H1 (cell line): Measurements from ENCODE around the gene CEP41. TPM values are rescaled to one million over a fixed set of nuclear protein-coding genes. Genes with fewer than 3 reads are reported as not detected.

Source experiments
- ASH2L ChIP-seq: fragments of 200-600, 300-600 bp; sonication (generic); IDR thresholded peaks from one replicate; pipeline ENCODE4 v1.7.1; 2017; ENCODE audit warnings: low read length
- CTBP2 ChIP-seq: IDR thresholded peaks from 2 replicates; pipeline ENCODE4 v1.7.0; 2011; ENCODE audit warnings: borderline replicate concordance, mild to moderate bottlenecking, moderate library complexity, mixed read lengths, low read length; ENCODE audit not compliant: insufficient read depth, insufficient read length
- EP300 ChIP-seq, 2 experiments: IDR thresholded peaks; 1 replicate in 1 of 2; 2 replicates in 1 of 2; pipeline ENCODE4 v1.6.1; 2011 to 2012; ENCODE audit warnings: low read depth in 2 of 2, low read length in 2 of 2, mild to moderate bottlenecking in 2 of 2, borderline replicate concordance in 1 of 2, inconsistent platforms in 1 of 2, moderate library complexity in 1 of 2
- FOSL1 ChIP-seq: IDR thresholded peaks from 2 replicates; pipeline ENCODE4 v1.6.1; 2011; ENCODE audit warnings: mild to moderate bottlenecking, low read depth, low read length, moderate library complexity; ENCODE audit not compliant: insufficient read depth
- GTF2F1 ChIP-seq: IDR thresholded peaks from 2 replicates; pipeline ENCODE4 v1.6.1; 2012; ENCODE audit warnings: low read depth, low read length, improper control_type of control experiment, borderline replicate concordance
- MAFK ChIP-seq: IDR thresholded peaks from 2 replicates; pipeline ENCODE4 v1.6.1; 2012; ENCODE audit warnings: low read depth, mild to moderate bottlenecking, improper control_type of control experiment, low read length
- RBBP5 ChIP-seq: IDR thresholded peaks from 2 replicates; pipeline ENCODE4 v1.7.1; 2012; ENCODE audit warnings: low read depth, mild to moderate bottlenecking, inconsistent platforms, low read length, moderate library complexity, borderline replicate concordance
- RNF2 ChIP-seq: fragments of 200-900, 300-1000 bp; sonication (generic); IDR thresholded peaks from 2 replicates; pipeline ENCODE4 v1.7.1; 2016; ENCODE audit warnings: borderline replicate concordance, low read depth, mild to moderate bottlenecking, antibody characterized with exemption, low read length; ENCODE audit not compliant: poor library complexity, severe bottlenecking; ENCODE audit errors: missing control alignments
- SIN3A ChIP-seq, 2 experiments: IDR thresholded peaks in 1 of 2; conservative IDR thresholded peaks in 1 of 2; 2 replicates each; pipeline ENCODE4 v1.6.1; 2011 to 2012; ENCODE audit warnings: low read length in 2 of 2, improper control_type of control experiment in 1 of 2, low read depth in 1 of 2, mild to moderate bottlenecking in 1 of 2
- SP1 ChIP-seq: IDR thresholded peaks from 2 replicates; pipeline ENCODE4 v1.6.1; 2011; ENCODE audit warnings: low read depth, low read length
- SUZ12 ChIP-seq: fragments of 200-600 bp; sonication (generic); IDR thresholded peaks from 2 replicates; pipeline ENCODE4 v1.6.1; 2012; ENCODE audit warnings: mild to moderate bottlenecking, inconsistent platforms, low read length, moderate library complexity, mixed read lengths
- TCF12 ChIP-seq: IDR thresholded peaks from 2 replicates; pipeline ENCODE4 v1.6.1; 2011; ENCODE audit warnings: low read depth, mild to moderate bottlenecking, low read length
- TEAD4 ChIP-seq: IDR thresholded peaks from 2 replicates; pipeline ENCODE4 v1.6.1; 2012; ENCODE audit warnings: low read depth, low read length, inconsistent platforms, mixed read lengths
- ZNF274 ChIP-seq: IDR thresholded peaks from 2 replicates; pipeline ENCODE4 v1.7.0; 2012; ENCODE audit warnings: low read length, borderline replicate concordance; ENCODE audit errors: extremely low read depth
- polyA plus RNA-seq, 7 experiments: library from polyadenylated mRNA; depleted of rRNA in 3 of 7; stranded (reverse) in 5 of 7; unstranded in 2 of 7; fragments of >200 nt in 5 of 7; fragments of 200-250 nt in 2 of 7; gene quantifications; 1 replicate in 5 of 7; 2 replicates in 1 of 7; 4 replicates in 1 of 7; pipeline versions ENCODE4 v1.2.1 to v1.2.3, GENCODE V29; 2011 to 2013; ENCODE audit warnings: missing spikeins in 2 of 7, mixed read lengths in 2 of 7
- total RNA-seq: library from RNA; stranded (reverse); fragmentation: NEBNext Ultra II Directional; extraction: Animal tissue kit (Norgen Biotek cat#: 25700); gene quantifications from 2 replicates; pipeline ENCODE4 v1.2.1, GENCODE V29; 2021
- TF ChIP-seq, protein P1 (sequence below): IDR thresholded peaks from 2 replicates; pipeline ENCODE4 v1.6.1; 2012; ENCODE audit warnings: low read length, inconsistent platforms

CEP41 gene
- total and polyA plus RNA-seq, 2 of the 8 experiments (the other 6 are each of a cell fraction or from before 2014, with no cell fraction given), result 9.3 to 12.8 TPM

DNA sequence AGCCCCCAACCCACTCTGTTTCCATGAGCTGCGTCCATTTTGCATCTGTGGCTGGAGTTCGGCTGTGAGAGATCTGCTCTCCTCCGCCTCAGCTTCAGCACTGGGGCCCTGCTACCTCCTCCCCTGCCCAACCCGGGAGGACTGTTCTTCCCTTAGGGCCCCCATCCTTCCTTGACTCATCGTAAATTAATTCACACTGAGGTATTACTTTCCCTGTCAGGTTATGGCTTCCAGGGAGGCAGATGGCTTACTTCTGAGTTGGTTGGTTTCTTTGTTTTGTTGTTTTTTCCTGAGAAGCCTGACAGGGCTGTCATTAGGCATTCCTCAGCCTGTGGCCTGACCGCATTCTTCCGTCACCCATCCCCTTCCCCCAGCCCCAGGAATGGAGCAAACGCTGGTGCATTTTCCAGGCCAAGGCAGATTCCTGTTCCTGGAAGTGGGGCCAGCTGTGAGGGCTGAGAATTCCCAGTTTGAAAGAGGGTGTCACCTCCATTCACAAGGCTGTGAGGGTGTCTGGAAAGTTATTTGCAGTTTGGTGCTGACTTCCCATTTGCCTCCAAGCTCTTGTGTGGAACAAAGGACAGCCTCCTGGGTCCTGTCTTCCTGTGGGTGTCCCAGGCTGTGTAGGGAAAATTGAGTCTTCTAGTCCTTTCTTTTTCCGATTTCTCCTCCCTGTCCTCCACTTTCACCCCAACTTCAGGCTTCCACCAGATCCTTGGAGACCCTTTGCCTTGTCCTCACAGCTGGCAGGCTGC lies 84.5 kb downstream of the CEP41 start (continued):
- TF ChIP-seq ZNF274, result no peak
- 0 out of 2 replicates have a peak, but pooled peaks have one; percentile 58 for TF ChIP-seq TCF12
- TF ChIP-seq GTF2F1, result no peak
- peak; percentile 91 for TF ChIP-seq SP1
- peak; percentile 98 for TF ChIP-seq TEAD4
- no peak for TF ChIP-seq MAFK
- TF ChIP-seq EP300 (IDR thresholded peaks at IDR 0.05; ENCODE audit: borderline replicate concordance in 1 of 2, low read depth in 2 of 2, low read length in 2 of 2), result peak in 1 of 2 experiments; percentile 87; a peak in 1 of 3 replicates
- TF ChIP-seq FOSL1, result no peak
- TF ChIP-seq SUZ12, result no peak
- no peak for TF ChIP-seq RNF2
- TF ChIP-seq, protein P1, sequence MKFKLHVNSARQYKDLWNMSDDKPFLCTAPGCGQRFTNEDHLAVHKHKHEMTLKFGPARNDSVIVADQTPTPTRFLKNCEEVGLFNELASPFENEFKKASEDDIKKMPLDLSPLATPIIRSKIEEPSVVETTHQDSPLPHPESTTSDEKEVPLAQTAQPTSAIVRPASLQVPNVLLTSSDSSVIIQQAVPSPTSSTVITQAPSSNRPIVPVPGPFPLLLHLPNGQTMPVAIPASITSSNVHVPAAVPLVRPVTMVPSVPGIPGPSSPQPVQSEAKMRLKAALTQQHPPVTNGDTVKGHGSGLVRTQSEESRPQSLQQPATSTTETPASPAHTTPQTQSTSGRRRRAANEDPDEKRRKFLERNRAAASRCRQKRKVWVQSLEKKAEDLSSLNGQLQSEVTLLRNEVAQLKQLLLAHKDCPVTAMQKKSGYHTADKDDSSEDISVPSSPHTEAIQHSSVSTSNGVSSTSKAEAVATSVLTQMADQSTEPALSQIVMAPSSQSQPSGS, result 0 out of 2 replicates have a peak, but pooled peaks have one; percentile 25
- peak; percentile 89 for TF ChIP-seq RBBP5
- peak; percentile 99 for TF ChIP-seq CTBP2
- peak; percentile 88 for TF ChIP-seq ASH2L
- TF ChIP-seq SIN3A (conservative IDR thresholded peaks at IDR 0.05 in 1 of 2, IDR thresholded peaks at IDR 0.05 in 1 of 2; ENCODE audit: low read depth in 1 of 2, low read length in 2 of 2), result peak; percentile 98 to 99
